GM18517 (cell line): ENCODE measurements around the gene SLX4IP.
"Not testable (repeated sequence)": the region's sequence is repeated elsewhere in the genome, so short reads cannot be mapped to it uniquely, and the experiment has no call there.

Experiments
- ATAC-seq: cut with Tn5 transposase; IDR thresholded peaks from one replicate; pipeline ENCODE4 v1.9.1; 2021; ENCODE audit warnings: mild to moderate bottlenecking, moderate library complexity; ENCODE audit not compliant: unreplicated experiment

Gene SLX4IP

DNA sequence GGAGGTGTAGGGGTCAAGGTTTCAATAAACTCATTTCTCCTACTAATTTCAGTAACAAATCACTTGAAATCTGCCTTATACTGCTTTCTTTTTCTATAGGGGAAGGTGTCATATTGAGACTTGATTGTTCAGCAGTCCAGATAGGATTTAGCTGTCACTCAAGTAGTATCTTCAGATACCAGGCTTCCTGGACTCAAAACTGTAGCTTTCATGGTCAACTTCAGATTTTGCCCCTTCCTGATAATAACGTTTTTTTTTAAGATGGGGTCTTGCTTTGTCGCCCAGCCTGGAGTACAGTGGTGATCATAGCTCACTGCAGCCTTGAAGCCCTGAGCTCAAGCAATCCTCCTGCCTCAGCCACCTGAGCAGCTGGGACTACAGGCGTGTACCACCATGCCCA, 160.9 kb downstream of the SLX4IP start:
- no peak for ATAC-seq

DNA sequence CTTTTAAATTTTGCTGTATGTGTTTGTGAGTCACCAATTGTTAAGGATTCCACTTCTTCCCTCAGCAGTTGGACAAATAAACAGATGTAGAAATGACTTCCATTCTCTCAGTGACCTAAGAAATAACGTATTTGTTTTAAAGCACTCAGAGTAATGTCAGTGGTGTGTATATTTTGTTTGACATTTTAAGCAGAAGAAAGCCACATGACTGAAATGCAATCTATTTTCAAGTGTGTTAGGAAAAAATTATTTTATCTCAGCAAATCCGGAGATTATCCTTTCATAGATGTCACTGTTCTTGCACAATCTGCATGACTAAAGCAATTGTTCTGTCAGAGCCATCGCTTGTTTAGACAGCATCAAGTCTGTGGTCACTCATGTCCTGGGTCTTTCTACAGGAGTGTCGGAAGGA, 161.6 kb downstream of the SLX4IP start:
- ATAC-seq: no peak

DNA sequence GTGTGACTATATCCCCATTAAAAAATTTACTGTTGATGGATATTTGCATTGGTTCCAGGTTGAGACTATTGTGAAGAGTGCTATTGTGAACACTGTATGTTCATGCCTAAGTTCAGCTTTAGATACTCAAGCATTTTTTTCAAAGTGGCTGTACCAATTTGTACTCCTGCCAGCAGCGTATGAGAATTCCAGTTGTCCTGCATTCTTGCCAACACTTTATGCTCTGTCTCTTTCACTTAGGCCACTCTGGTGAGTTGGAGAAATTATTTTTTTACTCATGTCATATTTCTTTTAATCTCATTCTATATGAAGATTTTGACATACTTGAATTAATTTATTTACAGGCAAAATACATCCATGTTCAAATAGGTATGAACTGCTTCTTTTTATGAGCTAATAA, 162.5 kb downstream of the SLX4IP start:
- ATAC-seq: no peak

DNA sequence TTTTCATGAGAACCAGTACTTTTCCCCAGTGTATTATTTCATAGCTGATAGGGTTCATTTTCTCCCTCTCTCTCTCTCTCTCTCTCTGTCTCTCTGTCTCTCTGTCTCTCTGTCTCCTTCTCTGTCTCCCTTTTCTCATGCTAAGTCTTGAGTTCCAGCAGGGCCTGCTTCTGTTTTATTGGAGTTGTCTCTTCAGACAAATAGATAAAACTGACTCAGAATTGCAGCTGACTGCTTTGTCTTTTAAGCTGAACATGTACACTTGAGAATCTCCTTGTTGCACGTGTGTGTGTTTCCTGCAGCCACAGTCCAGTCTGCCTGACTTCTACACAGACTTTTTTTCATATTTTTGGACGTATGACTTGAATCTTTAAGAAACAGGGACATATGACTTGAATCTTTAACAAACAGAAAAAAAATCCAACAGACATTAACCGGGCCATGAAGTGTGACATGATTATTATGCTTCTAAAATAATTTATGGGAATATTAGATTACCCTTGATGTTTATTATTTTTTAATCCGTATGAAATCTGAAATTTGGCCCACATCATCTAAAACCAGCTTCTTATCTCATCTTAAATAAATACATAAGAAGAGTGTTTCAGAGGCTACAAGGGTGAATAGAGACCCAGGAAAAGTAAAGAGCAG, 167.2 kb downstream of the SLX4IP start:
- ATAC-seq: no peak

DNA sequence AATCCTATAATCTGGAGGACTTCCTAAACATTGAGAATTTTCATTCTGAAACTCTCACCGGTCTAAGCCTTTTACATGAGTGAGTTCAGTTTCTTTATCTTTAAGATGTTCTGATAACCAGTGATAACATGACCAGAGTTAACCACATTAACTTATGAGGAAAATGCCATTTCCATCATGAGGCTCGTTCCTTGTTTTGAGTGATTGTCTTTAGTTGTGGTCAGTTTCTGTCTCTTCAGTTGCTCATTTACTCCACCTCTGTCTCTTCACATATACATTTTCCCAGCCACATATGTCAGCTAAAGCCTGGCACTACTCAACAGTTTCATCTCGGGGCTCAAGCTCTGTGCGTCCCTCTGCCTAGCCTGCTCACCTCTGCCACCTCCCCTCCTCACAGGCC, 168.3 kb downstream of the SLX4IP start:
- no peak for ATAC-seq

DNA sequence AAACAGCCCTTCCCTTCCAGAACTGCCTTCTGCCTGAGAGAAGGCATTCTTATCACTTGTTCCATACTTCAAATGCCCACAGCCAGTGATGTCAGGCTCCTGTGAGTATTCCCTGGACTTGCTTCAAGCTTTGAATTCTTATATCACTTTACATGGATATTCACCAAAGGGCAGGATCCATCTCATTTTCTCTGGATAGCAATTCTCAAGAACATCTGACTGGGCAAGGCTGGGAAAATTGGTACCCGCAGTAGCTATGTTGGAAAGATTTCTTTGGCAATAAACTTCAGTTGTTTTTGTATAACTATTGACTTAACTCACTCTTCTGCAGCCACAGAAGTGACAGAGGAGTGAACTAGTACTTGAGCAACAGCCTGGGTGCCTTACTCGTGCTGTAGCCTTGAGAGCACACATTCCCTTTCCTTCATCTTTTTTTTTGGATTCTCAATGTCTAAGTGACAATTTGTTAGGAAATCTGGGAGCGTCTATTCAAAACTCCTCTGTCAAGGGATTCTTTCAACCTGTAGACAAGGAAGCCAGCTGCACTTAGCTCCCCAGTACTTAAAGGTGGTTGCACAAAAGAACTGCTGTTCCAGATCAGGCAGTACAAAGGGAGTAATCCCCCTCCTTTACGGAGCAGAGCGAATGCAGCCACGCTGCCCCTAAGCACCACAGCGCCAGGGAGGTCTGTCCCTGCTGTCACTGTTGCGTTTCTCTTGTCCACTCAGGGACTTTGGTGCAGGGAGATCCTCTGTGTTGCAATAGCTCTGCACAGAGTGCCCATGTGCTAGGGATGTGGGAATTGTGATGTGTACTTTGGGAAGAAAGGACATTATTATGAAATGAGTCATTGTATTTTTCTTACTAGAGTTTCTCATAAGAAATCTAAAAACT, 169.1 kb downstream of the SLX4IP start:
- no peak for ATAC-seq

DNA sequence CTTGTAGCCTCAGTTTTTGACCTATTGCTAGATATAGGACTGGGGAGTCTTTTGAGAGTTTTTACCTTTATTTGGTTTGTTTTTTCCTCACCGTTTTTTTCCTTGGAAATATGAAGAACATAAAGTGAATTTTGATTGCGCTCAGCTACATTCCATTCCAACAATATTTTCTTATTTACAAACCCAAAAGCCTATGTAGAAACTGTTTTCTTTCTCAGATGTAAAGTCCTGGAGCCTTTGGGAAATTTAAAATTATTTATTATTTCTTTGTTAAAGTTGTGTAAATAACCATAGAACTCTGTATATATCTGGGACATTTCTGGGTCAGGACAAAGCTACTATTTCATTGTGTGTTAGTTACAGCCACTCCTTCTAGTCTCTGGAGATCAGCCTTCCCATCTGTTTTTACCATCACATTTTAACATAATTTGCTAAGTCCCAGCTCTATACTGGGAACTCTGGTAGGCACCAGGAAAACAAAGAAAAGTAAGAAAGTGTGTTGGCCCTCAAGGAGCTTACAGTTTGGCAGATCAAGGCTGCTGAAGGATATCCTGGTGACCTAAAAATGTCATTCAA, 169.8 kb downstream of the SLX4IP start:
- ATAC-seq: no peak

DNA sequence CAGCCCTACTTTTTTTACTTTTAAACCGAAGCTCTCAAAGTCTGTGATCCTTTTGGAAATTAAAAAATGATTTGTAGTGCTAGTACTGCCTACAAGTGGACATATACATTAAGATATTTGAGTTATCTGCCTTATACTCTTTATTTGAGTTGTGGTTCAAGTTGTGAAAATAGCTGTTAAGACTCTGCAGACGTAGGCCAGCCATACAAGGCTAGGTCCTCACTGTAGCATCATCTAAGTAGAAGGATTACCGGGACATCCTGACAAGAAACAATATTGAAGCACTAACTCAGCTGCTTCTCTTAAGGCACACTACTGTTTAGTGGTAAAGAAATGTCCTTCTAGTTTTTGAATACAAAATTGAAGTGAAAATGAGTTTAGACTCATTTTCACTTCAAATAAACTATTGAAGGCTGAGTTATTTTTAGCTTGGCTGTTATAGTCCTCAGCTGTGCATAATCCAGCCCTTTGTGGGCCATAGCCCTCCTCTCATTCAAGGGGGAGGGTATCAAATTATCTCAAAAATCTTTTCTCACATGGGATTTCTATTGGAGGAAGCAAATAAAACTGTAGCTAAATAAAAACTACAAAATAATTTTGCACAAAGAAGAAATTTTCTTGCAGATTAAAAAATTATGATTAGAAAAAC, 170.6 kb downstream of the SLX4IP start:
- ATAC-seq: no peak

DNA sequence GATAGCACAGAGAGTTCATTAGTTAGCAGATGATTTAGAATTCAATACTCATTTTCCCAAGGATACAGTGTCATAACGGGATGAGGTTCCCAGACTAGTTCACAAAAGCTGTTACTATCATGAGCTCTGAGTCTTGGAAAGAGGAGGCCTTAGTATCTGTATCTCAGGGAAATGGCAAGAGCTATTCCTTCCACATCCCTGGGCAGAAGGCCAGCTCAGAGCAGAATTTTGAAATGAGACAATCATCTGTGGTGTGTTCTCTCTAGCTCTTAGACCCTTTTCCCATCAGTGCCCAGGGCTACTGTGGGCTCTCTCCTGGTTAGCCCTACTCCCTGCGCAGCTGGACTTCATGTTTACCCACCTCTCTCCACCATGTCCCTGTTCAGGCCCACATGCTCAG, 174.2 kb downstream of the SLX4IP start:
- ATAC-seq: no peak

DNA sequence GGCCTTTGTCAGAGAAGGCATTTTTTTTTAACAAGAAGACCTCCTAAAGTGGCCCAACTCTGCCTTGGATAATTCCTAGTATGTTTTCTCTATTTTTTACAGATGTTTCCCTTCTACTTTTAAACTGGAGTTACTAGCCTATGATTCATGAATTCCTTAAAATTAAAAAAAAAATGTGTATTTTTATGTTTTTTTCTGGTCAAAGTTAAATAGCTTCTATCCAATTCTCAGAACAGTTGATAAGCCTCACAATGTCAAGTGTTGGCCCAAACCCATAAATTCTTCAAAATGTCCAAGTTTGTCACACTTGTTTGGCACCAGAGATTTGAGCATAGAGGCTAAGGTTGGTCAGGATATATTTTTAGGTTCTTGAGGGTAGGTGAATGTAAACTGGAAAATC, 174.7 kb downstream of the SLX4IP start:
- ATAC-seq: no peak

DNA sequence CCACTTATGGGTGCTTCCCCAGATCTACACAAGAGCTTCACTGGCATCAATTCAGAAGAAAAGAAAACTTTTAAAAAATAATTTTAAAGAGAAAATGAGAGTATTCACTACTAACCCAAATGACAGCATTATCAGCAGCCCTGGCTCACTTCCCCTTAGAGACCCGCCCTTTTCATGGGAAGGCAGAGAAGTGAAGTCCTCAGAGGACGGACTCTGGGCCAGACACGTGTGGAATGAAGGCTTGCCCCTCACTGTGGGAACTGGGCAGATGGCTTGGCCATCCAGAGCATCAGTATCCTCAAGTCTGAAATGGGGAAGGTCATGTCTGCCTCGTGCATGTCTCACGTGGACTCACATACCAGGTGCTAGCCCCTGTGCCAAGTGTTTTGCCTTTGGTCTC, 175.1 kb downstream of the SLX4IP start:
- ATAC-seq: no peak

DNA sequence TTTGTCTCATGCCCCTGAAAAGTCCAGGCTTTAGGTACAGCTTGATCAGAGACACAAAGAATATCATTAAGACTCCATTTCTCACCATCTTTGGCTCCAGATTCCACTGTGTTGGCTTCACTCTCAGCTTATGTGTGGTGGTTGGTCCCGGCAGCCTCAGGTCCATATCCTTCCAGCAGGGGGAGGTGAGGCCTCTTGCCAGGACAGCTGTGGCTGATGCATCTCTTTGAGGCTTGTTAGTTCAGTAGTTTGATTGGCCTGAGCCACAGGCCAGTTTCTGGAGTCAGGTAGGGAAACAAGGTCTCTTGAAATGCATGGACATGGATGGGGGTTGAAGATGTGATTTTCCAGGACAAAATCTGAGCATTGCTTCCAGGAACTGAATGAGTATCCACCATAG, 176.3 kb downstream of the SLX4IP start:
- ATAC-seq: peak; percentile 76

DNA sequence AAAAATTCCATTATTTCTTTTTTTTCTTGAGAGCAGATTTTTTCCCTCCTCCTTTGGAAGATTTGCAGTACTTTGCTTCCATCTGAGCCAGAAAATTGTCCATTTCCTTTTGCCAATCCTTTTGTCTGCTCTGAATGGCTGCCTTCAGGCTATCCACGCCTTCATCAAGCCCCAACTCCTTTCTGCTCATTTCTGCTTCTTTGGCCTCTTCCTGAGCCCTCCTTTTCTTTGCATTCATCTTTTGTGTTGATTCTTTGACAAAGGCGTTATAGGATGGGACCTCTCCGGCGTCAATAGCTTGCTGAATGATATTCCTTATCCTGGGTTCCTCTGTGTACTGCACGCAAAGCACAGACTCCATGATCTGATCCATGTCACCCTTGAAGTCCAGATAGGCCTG, 178.3 kb downstream of the SLX4IP start:
- not testable (repeated sequence) for ATAC-seq

DNA sequence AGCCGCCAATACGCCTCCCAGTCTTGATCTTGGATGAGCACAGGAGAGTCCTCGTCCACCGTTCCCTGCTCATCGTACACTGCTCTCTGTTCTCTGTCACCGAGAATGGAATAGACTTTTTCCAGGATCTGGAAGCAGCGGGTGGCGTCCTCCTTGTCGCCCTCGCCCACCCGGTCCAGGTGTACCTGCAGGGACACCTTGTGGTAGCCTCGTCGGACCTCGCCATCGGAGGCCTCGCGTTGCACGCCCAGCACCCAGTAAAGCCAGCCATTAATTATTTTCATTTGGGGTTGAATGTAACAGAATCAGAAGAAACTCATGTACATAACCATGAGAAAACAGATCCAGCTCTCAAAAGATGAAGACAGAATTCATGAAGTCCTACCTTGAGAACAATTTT, 178.8 kb downstream of the SLX4IP start:
- no peak for ATAC-seq

DNA sequence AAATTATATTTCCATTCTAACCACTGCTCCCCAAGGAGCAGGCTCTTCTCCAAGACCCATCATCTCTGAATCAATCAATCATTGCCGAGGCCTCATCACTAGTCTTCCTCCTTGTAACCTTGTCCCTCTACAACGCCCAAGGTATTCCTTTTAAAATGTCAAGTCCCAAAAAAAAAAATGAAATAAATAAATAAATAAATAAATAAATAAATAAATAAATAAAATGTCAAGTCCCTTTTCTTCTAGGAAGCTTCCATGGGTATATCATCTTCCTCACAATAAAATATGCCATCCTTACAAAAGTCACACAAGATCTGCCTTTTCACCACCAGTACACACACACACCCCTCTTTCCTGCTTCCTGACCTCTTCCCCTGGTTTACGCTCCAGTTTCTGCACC, 181.1 kb downstream of the SLX4IP start:
- ATAC-seq: no peak

DNA sequence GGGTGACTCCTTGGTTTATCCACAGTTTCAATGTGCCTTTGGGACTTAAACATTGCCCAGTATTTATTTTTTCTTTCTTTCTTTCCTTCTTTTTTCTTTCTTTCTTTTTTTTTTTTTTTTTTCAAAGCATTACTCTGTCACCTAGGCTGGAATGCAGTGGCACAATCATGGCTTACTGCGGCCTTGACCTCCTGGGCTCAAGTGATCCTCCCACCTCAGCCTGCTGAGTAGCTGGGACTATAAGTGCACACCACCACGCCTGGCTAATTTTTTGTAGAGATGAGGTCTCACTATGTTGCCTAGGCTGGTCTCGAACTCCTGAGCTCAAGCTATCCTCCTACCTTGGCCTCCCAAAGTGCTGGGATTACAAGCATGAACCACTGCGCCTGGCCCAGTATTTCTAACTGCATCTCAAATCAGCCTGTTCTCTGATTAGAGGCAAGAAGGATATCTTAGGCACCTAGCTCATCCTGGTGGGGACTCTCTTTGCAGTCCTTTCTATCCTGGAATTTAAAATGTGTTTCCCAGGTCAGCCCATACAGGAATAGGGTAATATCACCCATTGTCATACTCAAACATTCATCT, 182.5 kb downstream of the SLX4IP start:
- not testable (repeated sequence) for ATAC-seq

DNA sequence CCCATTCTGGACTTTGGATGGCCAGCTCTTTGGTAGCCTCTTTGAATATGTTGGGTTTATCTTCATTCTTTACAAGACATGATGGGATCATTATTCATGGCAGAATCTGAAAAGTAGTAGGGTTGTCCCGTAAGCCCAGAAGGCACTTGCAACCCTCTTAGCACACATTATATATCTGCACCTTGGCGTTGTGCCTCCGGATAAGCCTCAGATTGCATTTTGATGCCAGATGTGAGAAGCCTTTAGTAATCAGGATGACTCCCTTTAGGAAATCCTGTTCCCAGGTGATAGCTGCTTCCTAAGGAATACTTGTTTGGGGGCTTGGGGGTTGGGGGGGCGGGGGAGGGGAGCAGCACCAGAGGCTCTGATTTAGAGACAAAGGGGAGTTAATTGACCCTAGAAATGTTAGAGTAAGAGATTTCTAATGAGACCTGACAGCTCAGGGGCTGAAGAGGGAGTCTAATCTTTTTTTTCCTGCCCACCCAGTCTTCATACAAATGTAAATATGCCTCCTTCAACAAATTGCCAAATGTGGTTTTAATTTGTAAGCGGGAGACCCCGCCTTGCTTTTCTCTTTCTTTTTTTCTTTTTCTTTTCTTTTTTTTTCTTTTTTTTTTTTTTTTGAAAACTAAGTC, 183.6 kb downstream of the SLX4IP start:
- no peak for ATAC-seq

DNA sequence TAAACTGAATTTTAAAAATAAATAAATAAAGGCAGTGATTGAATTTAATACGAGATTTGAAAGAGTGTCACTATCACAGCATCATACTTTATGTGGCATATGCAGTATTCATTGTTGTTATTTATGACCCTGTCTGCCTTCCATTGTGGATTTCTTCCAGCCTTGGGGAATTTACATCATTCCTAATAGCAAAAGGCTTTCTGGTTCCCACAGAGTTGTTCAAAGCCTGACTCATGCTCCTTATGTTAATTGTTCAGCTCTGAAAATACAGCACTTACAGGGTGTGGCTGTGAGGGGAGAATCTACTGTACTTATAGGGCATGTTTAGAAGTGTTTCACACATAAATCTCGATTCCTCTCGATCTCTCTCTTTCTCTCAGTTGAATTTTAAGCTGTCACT, 184.3 kb downstream of the SLX4IP start:
- ATAC-seq: no peak

DNA sequence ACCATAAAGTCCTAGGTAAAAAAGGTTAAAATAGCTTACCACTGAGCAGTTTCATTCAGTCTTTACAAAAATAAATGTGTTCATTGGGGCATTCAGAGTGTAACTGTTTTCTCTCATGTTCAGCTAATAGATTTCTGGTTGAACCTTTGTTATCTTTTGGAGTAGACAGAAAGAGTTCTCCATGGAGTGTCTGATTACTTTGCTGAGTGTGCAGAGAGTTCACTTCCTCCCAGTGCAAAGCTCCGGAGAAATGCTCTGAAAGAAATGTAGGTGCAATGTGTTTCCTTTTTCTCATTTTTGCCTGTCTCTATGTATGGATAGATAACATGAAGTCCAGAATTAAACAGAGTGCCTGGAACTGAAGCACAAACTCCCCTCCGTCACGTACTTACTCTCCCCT, 186.0 kb downstream of the SLX4IP start:
- no peak for ATAC-seq

DNA sequence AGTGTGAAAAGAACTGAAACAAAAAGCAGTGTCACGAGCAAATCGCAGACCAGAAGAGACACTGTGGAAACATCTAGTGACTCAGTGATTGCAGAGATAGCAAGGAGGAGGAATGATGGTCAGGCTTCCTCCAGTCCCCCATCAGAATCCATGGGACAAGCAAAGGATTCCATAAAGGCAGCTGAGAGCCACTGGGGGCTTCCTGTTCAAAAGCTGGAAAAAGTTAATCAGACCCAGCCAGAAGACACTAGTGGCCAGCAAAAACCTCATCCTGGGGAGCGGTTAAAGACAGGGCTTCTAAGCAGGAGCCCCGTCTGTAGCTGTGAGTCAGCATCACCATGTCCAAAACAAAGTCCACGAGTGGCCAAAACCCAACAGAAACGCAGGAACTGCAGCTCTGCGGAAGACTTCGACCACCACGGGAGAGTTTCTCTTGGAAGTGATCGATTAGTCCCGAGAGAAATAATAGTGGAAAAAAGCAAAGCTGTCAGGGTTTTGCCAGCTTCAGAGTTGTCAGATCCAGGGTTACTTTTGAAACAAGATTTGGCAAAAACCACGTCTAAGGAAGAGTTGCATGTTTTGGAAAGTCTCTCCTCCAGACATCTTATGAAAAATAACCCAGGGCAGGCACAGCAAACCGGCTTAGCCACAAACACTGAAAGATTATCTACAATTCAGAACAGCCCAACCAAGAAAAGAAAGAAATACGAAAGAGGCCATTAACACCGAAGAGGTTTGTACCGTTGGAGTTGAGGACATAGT, 187.7 kb downstream of the SLX4IP start:
- ATAC-seq: no peak
